Superior temporal gyrus (tissue), 1 donor: Measurements from ENCODE around the gene MDN1.
"Not testable (repeated sequence)": the region's sequence is repeated elsewhere in the genome, so short reads cannot be mapped to it uniquely, and the experiment has no call there.

Experiments used
- DNase-seq: peaks from one replicate; pipeline ENCODE4 v3.0.0-alpha.2; 2016; ENCODE audit errors: extremely low spot score

MDN1 gene

GRCh38 chr6:89768324-89768723 lies 51.3 kb downstream of the MDN1 start:
- DNase-seq: no peak

GRCh38 chr6:89763550-89763949 lies 56.0 kb downstream of the MDN1 start:
- no peak for DNase-seq

GRCh38 chr6:89758830-89759229 lies 60.8 kb downstream of the MDN1 start:
- DNase-seq: no peak

- DNase-seq: no peak
These were observed 69.3 kb downstream of the MDN1 start for GRCh38 chr6:89750338-89750737.

GRCh38 chr6:89749918-89750317 lies 69.7 kb downstream of the MDN1 start:
- no peak for DNase-seq

- DNase-seq: no peak
These were observed 73.9 kb downstream of the MDN1 start for GRCh38 chr6:89745716-89746115.

- DNase-seq: no peak
These were observed 74.5 kb downstream of the MDN1 start for GRCh38 chr6:89745096-89745495.

GRCh38 chr6:89736893-89737292 lies 82.7 kb downstream of the MDN1 start:
- DNase-seq: no peak

GRCh38 chr6:89734526-89734925 lies 85.1 kb downstream of the MDN1 start:
- DNase-seq: no peak

- no peak for DNase-seq
These were observed 87.5 kb downstream of the MDN1 start for GRCh38 chr6:89731924-89732567.

- not testable (repeated sequence) for DNase-seq
These were observed 88.3 kb downstream of the MDN1 start for GRCh38 chr6:89731262-89731661.

GRCh38 chr6:89729818-89730217 lies 89.8 kb downstream of the MDN1 start:
- no peak for DNase-seq

GRCh38 chr6:89727501-89727900 lies 92.1 kb downstream of the MDN1 start:
- DNase-seq: no peak

- no peak for DNase-seq
These were observed 94.6 kb downstream of the MDN1 start for GRCh38 chr6:89724981-89725380.

GRCh38 chr6:89723046-89723445 lies 96.5 kb downstream of the MDN1 start:
- no peak for DNase-seq

GRCh38 chr6:89716532-89716931 lies 103.1 kb downstream of the MDN1 start:
- DNase-seq: no peak

GRCh38 chr6:89711801-89712200 lies 107.8 kb downstream of the MDN1 start:
- DNase-seq: no peak

- no peak for DNase-seq
These were observed 111.3 kb downstream of the MDN1 start for GRCh38 chr6:89708316-89708715.

GRCh38 chr6:89707766-89708165 lies 111.8 kb downstream of the MDN1 start:
- DNase-seq: no peak

- DNase-seq: no peak
These were observed 113.5 kb downstream of the MDN1 start for GRCh38 chr6:89706121-89706520.

GRCh38 chr6:89703292-89703691 lies 116.3 kb downstream of the MDN1 start:
- DNase-seq: no peak

- no peak for DNase-seq
These were observed 117.2 kb downstream of the MDN1 start for GRCh38 chr6:89702349-89702748.

- no peak for DNase-seq
These were observed 123.9 kb downstream of the MDN1 start for GRCh38 chr6:89695667-89696066.

- no peak for DNase-seq
These were observed 125.2 kb downstream of the MDN1 start for GRCh38 chr6:89694428-89694827.
